ENCODE data around the gene SLC47A1.

DNA sequence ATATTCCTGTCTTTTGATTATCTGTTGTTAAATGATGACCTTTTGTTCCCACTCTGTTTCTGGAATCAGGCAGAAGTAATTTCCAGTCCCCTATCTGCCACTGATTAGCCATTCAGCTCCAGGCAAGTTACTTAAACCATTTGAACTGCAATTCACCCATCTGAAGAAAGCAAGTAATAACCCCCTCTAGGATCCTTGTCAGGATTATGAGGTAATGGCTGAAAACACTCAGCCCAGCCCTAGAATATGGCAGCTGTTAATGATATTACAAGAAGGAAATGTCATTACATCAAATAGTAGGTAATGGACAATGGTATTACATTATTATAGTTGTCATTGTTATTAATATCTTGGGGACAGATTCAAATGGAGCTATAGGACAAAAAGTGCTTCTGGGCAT is 16.0 kb upstream of the SLC47A1 start:
- TF ChIP-seq POLR2A (IDR thresholded peaks at IDR 0.05) (no peak), POLR2AphosphoS5 (IDR thresholded peaks at IDR 0.05) (no peak), EP300 (IDR thresholded peaks at IDR 0.05) (no peak)
- TF ChIP-seq, protein P1, sequence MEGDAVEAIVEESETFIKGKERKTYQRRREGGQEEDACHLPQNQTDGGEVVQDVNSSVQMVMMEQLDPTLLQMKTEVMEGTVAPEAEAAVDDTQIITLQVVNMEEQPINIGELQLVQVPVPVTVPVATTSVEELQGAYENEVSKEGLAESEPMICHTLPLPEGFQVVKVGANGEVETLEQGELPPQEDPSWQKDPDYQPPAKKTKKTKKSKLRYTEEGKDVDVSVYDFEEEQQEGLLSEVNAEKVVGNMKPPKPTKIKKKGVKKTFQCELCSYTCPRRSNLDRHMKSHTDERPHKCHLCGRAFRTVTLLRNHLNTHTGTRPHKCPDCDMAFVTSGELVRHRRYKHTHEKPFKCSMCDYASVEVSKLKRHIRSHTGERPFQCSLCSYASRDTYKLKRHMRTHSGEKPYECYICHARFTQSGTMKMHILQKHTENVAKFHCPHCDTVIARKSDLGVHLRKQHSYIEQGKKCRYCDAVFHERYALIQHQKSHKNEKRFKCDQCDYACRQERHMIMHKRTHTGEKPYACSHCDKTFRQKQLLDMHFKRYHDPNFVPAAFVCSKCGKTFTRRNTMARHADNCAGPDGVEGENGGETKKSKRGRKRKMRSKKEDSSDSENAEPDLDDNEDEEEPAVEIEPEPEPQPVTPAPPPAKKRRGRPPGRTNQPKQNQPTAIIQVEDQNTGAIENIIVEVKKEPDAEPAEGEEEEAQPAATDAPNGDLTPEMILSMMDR (IDR thresholded peaks at IDR 0.05), result no peak

Data from gastroesophageal sphincter (tissue), 3 donors.